HCT116 (cell line): Measurements from ENCODE around the gene IGLL5.

Experiments used
- EZH2 ChIP-seq: fragments of 200-600 bp; sonication (generic); IDR thresholded peaks from 2 replicates; pipeline ENCODE4 v1.6.1; 2017; ENCODE audit warnings: antibody characterized with exemption, mixed run types
- EZH2phosphoT487 ChIP-seq: fragments of 200-600 bp; IDR thresholded peaks from 2 replicates; pipeline ENCODE4 v1.6.1; 2018; ENCODE audit warnings: antibody characterized with exemption, borderline replicate concordance
- SRF ChIP-seq: IDR thresholded peaks from 2 replicates; pipeline ENCODE4 v1.6.1; 2012; ENCODE audit warnings: low read depth
- TCF7L2 ChIP-seq: IDR thresholded peaks from 2 replicates; pipeline ENCODE4 v1.7.0; 2011; ENCODE audit warnings: borderline replicate concordance, inconsistent platforms; ENCODE audit not compliant: insufficient read depth, insufficient read length; ENCODE audit errors: extremely low read depth
- YY1 ChIP-seq: IDR thresholded peaks from 2 replicates; pipeline ENCODE4 v1.6.1; 2011; ENCODE audit warnings: low read length, low read depth, moderate library complexity, mild to moderate bottlenecking; ENCODE audit not compliant: insufficient replicate concordance; ENCODE audit errors: extremely low read depth
- TF ChIP-seq, protein P1 (sequence below): IDR thresholded peaks from 2 replicates; pipeline ENCODE4 v1.6.1; 2012
- TF ChIP-seq, protein P2 (sequence below), 3 experiments: fragments of 200-600 bp in 1 of 3; sonication (generic) in 1 of 3; IDR thresholded peaks in 2 of 3; conservative IDR thresholded peaks in 1 of 3; 2 replicates each; pipeline ENCODE4 v1.5.1; 2012 to 2017; ENCODE audit warnings: low read depth in 2 of 3, low read length in 2 of 3, antibody characterized with exemption in 1 of 3, borderline replicate concordance in 1 of 3, control low read depth in 1 of 3, mild to moderate bottlenecking in 1 of 3, mixed read lengths in 1 of 3, mixed run types in 1 of 3, moderate library complexity in 1 of 3; ENCODE audit not compliant: insufficient read depth in 1 of 3

DNA sequence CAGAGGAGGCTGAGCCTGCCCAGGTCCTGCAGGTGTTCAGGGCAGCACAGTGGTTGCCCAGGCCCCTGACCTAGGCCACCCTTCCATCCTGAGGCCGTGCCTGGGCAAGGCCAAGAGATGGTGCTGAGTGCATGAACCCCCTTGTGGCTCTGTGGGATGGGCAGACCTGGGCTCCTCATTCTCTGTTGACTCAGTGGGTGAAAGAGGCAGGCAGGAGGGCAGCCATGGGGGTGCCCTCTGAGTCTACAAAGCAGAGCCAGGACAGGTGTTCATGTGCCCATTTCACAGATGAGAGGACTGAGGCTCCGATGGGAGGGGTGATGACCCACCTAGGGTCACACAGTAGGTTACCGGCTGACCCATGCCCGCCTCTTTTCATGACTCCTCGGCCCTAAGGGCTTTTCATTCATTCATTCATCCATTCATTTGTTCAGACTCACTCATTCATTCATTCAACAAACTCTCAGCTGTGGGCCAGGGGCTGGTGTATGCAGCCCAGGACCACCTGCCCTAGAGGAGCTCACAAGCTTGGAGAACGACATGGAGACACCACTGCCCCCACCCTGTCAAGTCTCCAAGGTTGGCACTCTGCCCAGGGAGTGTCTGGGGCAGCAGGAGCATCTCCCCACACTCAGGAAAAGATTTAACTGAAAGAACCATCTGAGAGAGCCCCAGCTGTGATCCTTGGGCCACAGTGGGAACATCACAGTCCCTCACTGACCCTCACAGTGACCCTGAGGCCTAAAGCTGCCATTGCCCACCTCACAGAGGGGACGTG is 40.5 kb downstream of the IGLL5 start:
- TF ChIP-seq, protein P1, sequence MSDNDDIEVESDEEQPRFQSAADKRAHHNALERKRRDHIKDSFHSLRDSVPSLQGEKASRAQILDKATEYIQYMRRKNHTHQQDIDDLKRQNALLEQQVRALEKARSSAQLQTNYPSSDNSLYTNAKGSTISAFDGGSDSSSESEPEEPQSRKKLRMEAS: no peak
- TF ChIP-seq, protein P2, sequence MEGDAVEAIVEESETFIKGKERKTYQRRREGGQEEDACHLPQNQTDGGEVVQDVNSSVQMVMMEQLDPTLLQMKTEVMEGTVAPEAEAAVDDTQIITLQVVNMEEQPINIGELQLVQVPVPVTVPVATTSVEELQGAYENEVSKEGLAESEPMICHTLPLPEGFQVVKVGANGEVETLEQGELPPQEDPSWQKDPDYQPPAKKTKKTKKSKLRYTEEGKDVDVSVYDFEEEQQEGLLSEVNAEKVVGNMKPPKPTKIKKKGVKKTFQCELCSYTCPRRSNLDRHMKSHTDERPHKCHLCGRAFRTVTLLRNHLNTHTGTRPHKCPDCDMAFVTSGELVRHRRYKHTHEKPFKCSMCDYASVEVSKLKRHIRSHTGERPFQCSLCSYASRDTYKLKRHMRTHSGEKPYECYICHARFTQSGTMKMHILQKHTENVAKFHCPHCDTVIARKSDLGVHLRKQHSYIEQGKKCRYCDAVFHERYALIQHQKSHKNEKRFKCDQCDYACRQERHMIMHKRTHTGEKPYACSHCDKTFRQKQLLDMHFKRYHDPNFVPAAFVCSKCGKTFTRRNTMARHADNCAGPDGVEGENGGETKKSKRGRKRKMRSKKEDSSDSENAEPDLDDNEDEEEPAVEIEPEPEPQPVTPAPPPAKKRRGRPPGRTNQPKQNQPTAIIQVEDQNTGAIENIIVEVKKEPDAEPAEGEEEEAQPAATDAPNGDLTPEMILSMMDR (IDR thresholded peaks at IDR 0.05 in 2 of 3, conservative IDR thresholded peaks at IDR 0.05 in 1 of 3; ENCODE audit: borderline replicate concordance in 1 of 3, insufficient read depth in 1 of 3, low read depth in 2 of 3, low read length in 2 of 3): no peak
- no peak for TF ChIP-seq SRF
- TF ChIP-seq EZH2phosphoT487: no peak
- TF ChIP-seq TCF7L2: no peak
- no peak for TF ChIP-seq EZH2
- no peak for TF ChIP-seq YY1
